Sigmoid colon (tissue), 4 donors: ENCODE data around the gene SLAMF9.

Experiments
- EP300 ChIP-seq, 4 donors: sonication (generic); formaldehyde crosslinking; IDR thresholded peaks; one replicate each; pipeline ENCODE4 v1.6.1; 2017; ENCODE audit warnings: antibody characterized with exemption in 4 of 4
- POLR2AphosphoS5 ChIP-seq, 4 donors: sonication (generic); formaldehyde crosslinking; IDR thresholded peaks; one replicate each; pipeline ENCODE4 v1.6.1; 2017; ENCODE audit warnings: antibody characterized with exemption in 4 of 4
- TF ChIP-seq, protein P1 (sequence below), 4 experiments: fragments of 450-650 bp in 3 of 4; fragments of 200-600 bp in 1 of 4; IDR thresholded peaks; one replicate each; pipeline ENCODE4 v1.5.1; 2016 to 2019; ENCODE audit warnings: antibody characterized with exemption in 4 of 4, mild to moderate bottlenecking in 3 of 4, moderate library complexity in 2 of 4

DNA sequence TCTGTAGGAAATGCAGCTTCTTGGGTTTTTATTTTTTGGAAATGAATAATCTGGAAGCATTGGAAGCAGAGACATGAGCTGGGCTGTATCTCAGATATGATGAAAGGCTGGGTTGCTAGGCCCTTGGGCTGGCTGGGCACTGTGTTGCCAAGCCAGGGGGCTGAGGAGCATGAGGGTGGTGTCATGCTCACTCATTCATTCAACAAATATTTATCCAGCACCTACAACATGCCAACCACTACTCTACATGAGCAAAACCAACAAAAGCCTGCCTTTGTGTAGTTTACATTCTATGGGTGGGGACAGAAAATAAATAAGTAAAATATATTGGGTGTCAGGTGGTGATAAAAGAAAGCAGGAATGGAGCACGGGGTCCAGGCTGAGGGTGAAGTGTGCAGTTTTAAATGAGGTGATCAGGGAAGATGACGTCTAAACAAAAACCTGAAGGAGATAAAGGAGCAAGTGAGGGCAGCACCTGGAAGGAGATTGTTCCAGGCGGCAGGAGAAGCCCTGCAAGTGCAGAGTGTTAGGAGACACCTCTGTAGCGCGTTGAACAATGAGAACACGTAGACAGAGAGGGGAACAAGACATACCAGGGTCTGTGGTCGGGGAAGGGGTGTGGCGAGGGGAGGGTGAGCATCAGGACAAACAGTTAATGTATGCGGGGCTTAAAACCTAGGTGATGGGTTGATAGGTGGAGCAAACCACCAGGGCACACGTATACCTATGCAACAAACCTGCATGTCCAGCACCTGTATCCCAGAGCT, 39.6 kb downstream of the SLAMF9 start:
- TF ChIP-seq POLR2AphosphoS5 (IDR thresholded peaks at IDR 0.05) (no peak), EP300 (IDR thresholded peaks at IDR 0.05) (no peak)
- TF ChIP-seq, protein P1, sequence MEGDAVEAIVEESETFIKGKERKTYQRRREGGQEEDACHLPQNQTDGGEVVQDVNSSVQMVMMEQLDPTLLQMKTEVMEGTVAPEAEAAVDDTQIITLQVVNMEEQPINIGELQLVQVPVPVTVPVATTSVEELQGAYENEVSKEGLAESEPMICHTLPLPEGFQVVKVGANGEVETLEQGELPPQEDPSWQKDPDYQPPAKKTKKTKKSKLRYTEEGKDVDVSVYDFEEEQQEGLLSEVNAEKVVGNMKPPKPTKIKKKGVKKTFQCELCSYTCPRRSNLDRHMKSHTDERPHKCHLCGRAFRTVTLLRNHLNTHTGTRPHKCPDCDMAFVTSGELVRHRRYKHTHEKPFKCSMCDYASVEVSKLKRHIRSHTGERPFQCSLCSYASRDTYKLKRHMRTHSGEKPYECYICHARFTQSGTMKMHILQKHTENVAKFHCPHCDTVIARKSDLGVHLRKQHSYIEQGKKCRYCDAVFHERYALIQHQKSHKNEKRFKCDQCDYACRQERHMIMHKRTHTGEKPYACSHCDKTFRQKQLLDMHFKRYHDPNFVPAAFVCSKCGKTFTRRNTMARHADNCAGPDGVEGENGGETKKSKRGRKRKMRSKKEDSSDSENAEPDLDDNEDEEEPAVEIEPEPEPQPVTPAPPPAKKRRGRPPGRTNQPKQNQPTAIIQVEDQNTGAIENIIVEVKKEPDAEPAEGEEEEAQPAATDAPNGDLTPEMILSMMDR (IDR thresholded peaks at IDR 0.05) = no peak
